Cardiac fibroblast (primary cell): ENCODE measurements around the gene ATRAID.

ENCODE experiments used
- DNase-seq, 2 donors: peaks; one replicate each; pipeline versions ENCODE4 v3.0.0 to v3.0.0-alpha.2; 2010; ENCODE audit warnings: low read depth in 2 of 2
- H3K4me3 ChIP-seq, 2 donors: replicated peaks in 1 of 2; 1 replicate in 1 of 2; 2 replicates in 1 of 2; pipeline ENCODE4 v1.5.1; 2011; ENCODE audit warnings: low read depth in 2 of 2, low read length in 2 of 2, mild to moderate bottlenecking in 2 of 2, moderate library complexity in 1 of 2
- CTCF ChIP-seq: IDR thresholded peaks from one replicate; pipeline ENCODE4 v1.5.1; 2011; ENCODE audit warnings: low read depth, mild to moderate bottlenecking, low read length, inconsistent platforms

Gene ATRAID

GRCh38 chr2:27250652-27251379, 39.0 kb downstream of the ATRAID start:
- TF ChIP-seq CTCF: no peak
- no peak for DNase-seq
- H3K4me3 ChIP-seq: no peak overlapping the region

- no peak for DNase-seq
- no peak overlapping the region for H3K4me3 ChIP-seq
- no peak for TF ChIP-seq CTCF
Observed at GRCh38 chr2:27251766-27252165, 39.9 kb downstream of the ATRAID start.

- TF ChIP-seq CTCF: no peak
- DNase-seq: no peak
- H3K4me3 ChIP-seq: no peak overlapping the region
Observed at GRCh38 chr2:27255187-27255586, 43.3 kb downstream of the ATRAID start.

- DNase-seq: peak; percentile 50 to 72
- no peak for TF ChIP-seq CTCF
- no peak overlapping the region for H3K4me3 ChIP-seq
Observed at GRCh38 chr2:27255660-27256059, 43.8 kb downstream of the ATRAID start.

GRCh38 chr2:27256855-27257454, 45.1 kb downstream of the ATRAID start:
- no peak overlapping the region for H3K4me3 ChIP-seq
- TF ChIP-seq CTCF: no peak
- DNase-seq: no peak

GRCh38 chr2:27258051-27258450, 46.2 kb downstream of the ATRAID start:
- no peak for TF ChIP-seq CTCF
- no peak overlapping the region for H3K4me3 ChIP-seq
- no peak for DNase-seq
